T-helper 1 cell treated with Interleukin-12 subunit alpha and Interleukin-12 subunit beta and Interleukin-4 antibody, amounts not matched to agents 30 μg/mL and 1 μg/mL, for 36 hours (primary cell): ENCODE results near the gene RPS19.

Experiments
- H3K27ac Mint-ChIP-seq: one replicate; pipeline ENCODE4 v1.8.0; 2021; ENCODE audit warnings: mild to moderate bottlenecking, mixed read lengths
- H3K27me3 Mint-ChIP-seq: one replicate; pipeline ENCODE4 v1.8.0; 2021; ENCODE audit warnings: low read depth, mixed read lengths
- H3K36me3 Mint-ChIP-seq: one replicate; pipeline ENCODE4 v1.8.0; 2021; ENCODE audit warnings: low read depth, mixed read lengths
- H3K4me1 Mint-ChIP-seq: one replicate; pipeline ENCODE4 v1.8.0; 2021; ENCODE audit warnings: low read depth, mixed read lengths
- H3K4me3 Mint-ChIP-seq: one replicate; pipeline ENCODE4 v1.8.0; 2021; ENCODE audit warnings: mild to moderate bottlenecking, moderate library complexity, mixed read lengths
- H3K9me3 Mint-ChIP-seq: one replicate; pipeline ENCODE4 v1.8.0; 2021; ENCODE audit warnings: mixed read lengths

The RPS19 gene

GRCh38 chr19:41859618-41860418, at the start of gene RPS19:
TSS of gene RPS19 (plus strand) at chr19:41860255. CDS start at chr19:41860775, 520 bp downstream.
- Mint-ChIP-seq H3K9me3 (no peaks in the 10 kb centered on the region), H3K4me3 (peak within 1 kb of the TSS; percentile 91), H3K27ac (peak within 1 kb of the TSS; percentile 96), H3K4me1 (peaks cover 37% of the 10 kb centered on the region), H3K27me3 (peaks cover 3% of the 10 kb centered on the region), H3K36me3 (peaks cover 42% of the 10 kb centered on the region)

GRCh38 chr19:41810301-41810700, 49.8 kb upstream of the RPS19 start:
- Mint-ChIP-seq H3K27ac (no peak overlapping the region), H3K4me1 (peaks cover 25% of the 10 kb centered on the region), H3K4me3 (no peak overlapping the region), H3K27me3 (no peaks in the 10 kb centered on the region), H3K9me3 (no peaks in the 10 kb centered on the region), H3K36me3 (no peaks in the 10 kb centered on the region)

- peaks cover 20% of the 10 kb centered on the region for H3K4me1 Mint-ChIP-seq
Measured at GRCh38 chr19:41811036-41811435, 49.0 kb upstream of the RPS19 start.

GRCh38 chr19:41811981-41812380, 48.1 kb upstream of the RPS19 start:
- Mint-ChIP-seq H3K9me3 (no peaks in the 10 kb centered on the region), H3K4me1 (peaks cover 18% of the 10 kb centered on the region), H3K36me3 (no peaks in the 10 kb centered on the region), H3K4me3 (no peak overlapping the region), H3K27me3 (no peaks in the 10 kb centered on the region), H3K27ac (no peak overlapping the region)

More at GRCh38 chr19:41811036-41811435, 49.0 kb upstream of the RPS19 start:
- no peaks in the 10 kb centered on the region for H3K36me3 Mint-ChIP-seq
- no peaks in the 10 kb centered on the region for H3K9me3 Mint-ChIP-seq
- H3K27ac Mint-ChIP-seq = no peak overlapping the region
- no peaks in the 10 kb centered on the region for H3K27me3 Mint-ChIP-seq
- H3K4me3 Mint-ChIP-seq = no peak overlapping the region

GRCh38 chr19:41813911-41814310, 46.1 kb upstream of the RPS19 start:
- H3K4me3 Mint-ChIP-seq = no peak overlapping the region
- H3K9me3 Mint-ChIP-seq = no peaks in the 10 kb centered on the region
- H3K4me1 Mint-ChIP-seq = peaks cover 13% of the 10 kb centered on the region
- no peaks in the 10 kb centered on the region for H3K36me3 Mint-ChIP-seq
- peaks cover 2% of the 10 kb centered on the region for H3K27me3 Mint-ChIP-seq
- H3K27ac Mint-ChIP-seq = no peak overlapping the region

- Mint-ChIP-seq H3K36me3 (no peaks in the 10 kb centered on the region), H3K9me3 (no peaks in the 10 kb centered on the region), H3K4me1 (peaks cover 13% of the 10 kb centered on the region), H3K27me3 (peaks cover 5% of the 10 kb centered on the region), H3K27ac (no peak overlapping the region), H3K4me3 (no peak overlapping the region)
Measured at GRCh38 chr19:41815301-41815700, 44.8 kb upstream of the RPS19 start.

GRCh38 chr19:41816761-41817160, 43.3 kb upstream of the RPS19 start:
- H3K27me3 Mint-ChIP-seq = peaks cover 16% of the 10 kb centered on the region
- no peaks in the 10 kb centered on the region for H3K9me3 Mint-ChIP-seq
- H3K4me3 Mint-ChIP-seq = no peak overlapping the region
- no peak overlapping the region for H3K27ac Mint-ChIP-seq
- peaks cover 18% of the 10 kb centered on the region for H3K4me1 Mint-ChIP-seq
- no peaks in the 10 kb centered on the region for H3K36me3 Mint-ChIP-seq

- H3K4me3 Mint-ChIP-seq = no peak overlapping the region
- peaks cover 42% of the 10 kb centered on the region for H3K27me3 Mint-ChIP-seq
- no peaks in the 10 kb centered on the region for H3K36me3 Mint-ChIP-seq
- no peak overlapping the region for H3K27ac Mint-ChIP-seq
- peaks cover 5% of the 10 kb centered on the region for H3K4me1 Mint-ChIP-seq
- no peaks in the 10 kb centered on the region for H3K9me3 Mint-ChIP-seq
Measured at GRCh38 chr19:41821003-41821735, 38.9 kb upstream of the RPS19 start.

GRCh38 chr19:41837981-41838708, 21.9 kb upstream of the RPS19 start:
- Mint-ChIP-seq H3K4me3 (no peak overlapping the region), H3K27ac (no peak overlapping the region), H3K36me3 (no peaks in the 10 kb centered on the region), H3K27me3 (peaks cover 41% of the 10 kb centered on the region), H3K4me1 (no peaks in the 10 kb centered on the region), H3K9me3 (no peaks in the 10 kb centered on the region)

GRCh38 chr19:41839211-41839610, 20.8 kb upstream of the RPS19 start:
- Mint-ChIP-seq H3K4me3 (no peak overlapping the region), H3K27me3 (peaks cover 46% of the 10 kb centered on the region), H3K4me1 (no peaks in the 10 kb centered on the region), H3K36me3 (no peaks in the 10 kb centered on the region), H3K27ac (no peak overlapping the region), H3K9me3 (no peaks in the 10 kb centered on the region)

GRCh38 chr19:41843371-41843770, 16.7 kb upstream of the RPS19 start:
- Mint-ChIP-seq H3K27ac (no peak overlapping the region), H3K4me3 (no peak overlapping the region), H3K36me3 (no peaks in the 10 kb centered on the region), H3K4me1 (no peaks in the 10 kb centered on the region), H3K9me3 (no peaks in the 10 kb centered on the region), H3K27me3 (peaks cover 20% of the 10 kb centered on the region)

- Mint-ChIP-seq H3K36me3 (no peaks in the 10 kb centered on the region), H3K4me3 (no peak within 1 kb of the TSS), H3K27me3 (peaks cover 17% of the 10 kb centered on the region), H3K4me1 (no peaks in the 10 kb centered on the region), H3K9me3 (no peaks in the 10 kb centered on the region), H3K27ac (peak within 1 kb of the TSS; percentile 16)
Measured at GRCh38 chr19:41844601-41845000, 15.5 kb upstream of the RPS19 start, which contains the start of gene LYPD4. TSS of gene LYPD4 (minus strand) at chr19:41844683. CDS start at chr19:41839285, 5,398 bp downstream.

- peaks cover 17% of the 10 kb centered on the region for H3K27me3 Mint-ChIP-seq
- H3K9me3 Mint-ChIP-seq = no peaks in the 10 kb centered on the region
- no peak within 1 kb of the TSS for H3K4me3 Mint-ChIP-seq
- H3K36me3 Mint-ChIP-seq = no peaks in the 10 kb centered on the region
- H3K27ac Mint-ChIP-seq = peak within 1 kb of the TSS; percentile 16
- H3K4me1 Mint-ChIP-seq = no peaks in the 10 kb centered on the region
Measured at GRCh38 chr19:41845001-41845050, 15.2 kb upstream of the RPS19 start, which contains the start of gene DMRTC2. TSS of gene DMRTC2 (plus strand) at chr19:41845042. CDS start at chr19:41847429, 2,387 bp downstream.

- Mint-ChIP-seq H3K9me3 (no peaks in the 10 kb centered on the region), H3K4me1 (no peaks in the 10 kb centered on the region), H3K36me3 (no peaks in the 10 kb centered on the region), H3K27me3 (peaks cover 15% of the 10 kb centered on the region), H3K4me3 (no peak overlapping the region), H3K27ac (no peak overlapping the region)
Measured at GRCh38 chr19:41845051-41845590, 14.9 kb upstream of the RPS19 start.
